GM18873 (cell line): Measurements from ENCODE around the gene RNU1-4.
"Not testable (repeated sequence)": the region's sequence is repeated elsewhere in the genome, so short reads cannot be mapped to it uniquely, and the experiment has no call there.

ENCODE experiments used
- ATAC-seq: cut with Tn5 transposase; IDR thresholded peaks from one replicate; pipeline ENCODE4 v1.9.1; 2021; ENCODE audit warnings: mild to moderate bottlenecking, moderate library complexity, moderate number of reproducible peaks; ENCODE audit not compliant: unreplicated experiment, low FRiP score

Gene RNU1-4

GRCh38 chr1:16740047-16740964, at the start of gene RNU1-4:
Gene RNU1-4, plus strand, starts transcription at chr1:16740516.
- ATAC-seq = peak; percentile 91

GRCh38 chr1:16690971-16691682, 49.2 kb upstream of the RNU1-4 start:
- not testable (repeated sequence) for ATAC-seq

GRCh38 chr1:16692283-16692682, 48.0 kb upstream of the RNU1-4 start:
- ATAC-seq = not testable (repeated sequence)

GRCh38 chr1:16692717-16693448, 47.4 kb upstream of the RNU1-4 start:
- not testable (repeated sequence) for ATAC-seq

- not testable (repeated sequence) for ATAC-seq
These were observed 46.6 kb upstream of the RNU1-4 start for GRCh38 chr1:16693449-16694307.

- ATAC-seq = not testable (repeated sequence)
These were observed 46.0 kb upstream of the RNU1-4 start for GRCh38 chr1:16694308-16694702.

GRCh38 chr1:16696507-16697150, 43.7 kb upstream of the RNU1-4 start:
- not testable (repeated sequence) for ATAC-seq

GRCh38 chr1:16697152-16697551, 43.2 kb upstream of the RNU1-4 start:
- ATAC-seq = not testable (repeated sequence)

GRCh38 chr1:16699440-16699839, 40.9 kb upstream of the RNU1-4 start:
- ATAC-seq = not testable (repeated sequence)

- ATAC-seq = not testable (repeated sequence)
These were observed 40.0 kb upstream of the RNU1-4 start for GRCh38 chr1:16700138-16700895.

GRCh38 chr1:16701189-16701588, 39.1 kb upstream of the RNU1-4 start:
- ATAC-seq = not testable (repeated sequence)

GRCh38 chr1:16702280-16702679, 38.0 kb upstream of the RNU1-4 start:
- not testable (repeated sequence) for ATAC-seq

GRCh38 chr1:16703141-16703540, 37.2 kb upstream of the RNU1-4 start:
- ATAC-seq = not testable (repeated sequence)

- not testable (repeated sequence) for ATAC-seq
These were observed 36.7 kb upstream of the RNU1-4 start for GRCh38 chr1:16703602-16704001.

- not testable (repeated sequence) for ATAC-seq
These were observed 36.2 kb upstream of the RNU1-4 start for GRCh38 chr1:16704076-16704475.

GRCh38 chr1:16704502-16705100, 35.7 kb upstream of the RNU1-4 start:
- not testable (repeated sequence) for ATAC-seq

GRCh38 chr1:16706302-16706701, 34.0 kb upstream of the RNU1-4 start:
- not testable (repeated sequence) for ATAC-seq
